SH-SY5Y (cell line): ENCODE measurements around the gene AKAP11.

ENCODE experiments used
- GATA2 ChIP-seq: IDR thresholded peaks from 2 replicates; pipeline ENCODE4 v1.6.1; 2011; ENCODE audit warnings: mild to moderate bottlenecking, low read depth, low read length
- GATA3 ChIP-seq: IDR thresholded peaks from 2 replicates; pipeline ENCODE4 v1.6.1; 2011; ENCODE audit warnings: low read depth, mild to moderate bottlenecking, low read length, moderate library complexity

- TF ChIP-seq GATA2, result no peak
- no peak for TF ChIP-seq GATA3
Measured at GRCh38 chr13:42356184-42356575, 84.2 kb downstream of the AKAP11 start.
